IMR-90 (cell line): ENCODE data around the gene SLC45A2. TPM values are rescaled to one million over a fixed set of nuclear protein-coding genes. Genes with fewer than 3 reads are reported as not detected.

Experiments used
- ATAC-seq: fragments of 200-7000 bp; cut with Tn5 transposase; 2 replicates; pipeline ENCODE4 v1.9.1; 2020; ENCODE audit warnings: low read depth, mild to moderate bottlenecking, moderate library complexity
- BruUV-seq: library from RNA; stranded (reverse); fragments of 400-500 nt; replicated peaks from 2 replicates; lab custom pipeline; 2021; lab: Mats Ljungman, UMichigan
- CTCF ChIA-PET: fragments of 300-600 bp; formaldehyde crosslinking; extraction: SDS; loops from one replicate; lab custom pipeline; 2021; ENCODE audit warnings: antibody characterized with exemption; lab: Yijun Ruan, JAX
- POLR2A ChIA-PET: fragments of 300-600 bp; sonication (Branson Sonifier 250); formaldehyde crosslinking; loops from one replicate; lab custom pipeline; 2022; ENCODE audit warnings: antibody characterized with exemption; ENCODE audit not compliant: unreplicated experiment; lab: Charles Lee
- DNase-seq: peaks from one replicate; pipeline ENCODE4 v3.0.0; 2013
- H2AFZ ChIP-seq: replicated peaks from 2 replicates; pipeline ENCODE3; 2013; ENCODE audit warnings: low read length, mild to moderate bottlenecking; ENCODE audit not compliant: poor library complexity
- H2AK5ac ChIP-seq: 2 replicates; pipeline ENCODE4 v1.6.1; 2013; ENCODE audit warnings: low read depth, low read length, inconsistent platforms
- H2AK9ac ChIP-seq: replicated peaks from 2 replicates; pipeline ENCODE3; 2013; ENCODE audit warnings: mild to moderate bottlenecking, low read depth, low read length, moderate library complexity; ENCODE audit not compliant: poor library complexity
- H2BK120ac ChIP-seq: 2 replicates; pipeline ENCODE4 v1.6.1; 2013; ENCODE audit warnings: low read depth, low read length, inconsistent platforms
- H2BK15ac ChIP-seq: 3 replicates; pipeline ENCODE4 v1.6.1; 2013; ENCODE audit warnings: low read depth, low read length, inconsistent platforms
- H2BK20ac ChIP-seq: 2 replicates; pipeline ENCODE4 v1.6.1; 2013; ENCODE audit warnings: low read depth, mild to moderate bottlenecking, inconsistent platforms, low read length, moderate library complexity
- H2BK5ac ChIP-seq: 2 replicates; pipeline ENCODE4 v1.6.1; 2013; ENCODE audit warnings: mild to moderate bottlenecking, low read depth, low read length, inconsistent platforms; ENCODE audit not compliant: poor library complexity, severe bottlenecking
- H3K14ac ChIP-seq: replicated peaks from 2 replicates; pipeline ENCODE4 v1.6.1; 2013; ENCODE audit warnings: low read depth, low read length, inconsistent platforms
- H3K18ac ChIP-seq: 2 replicates; pipeline ENCODE4 v1.6.1; 2013; ENCODE audit warnings: low read depth, low read length, control low read depth
- H3K23ac ChIP-seq: 2 replicates; pipeline ENCODE4 v1.6.1; 2013; ENCODE audit warnings: low read depth, low read length, inconsistent platforms
- H3K27ac ChIP-seq: 2 replicates; pipeline ENCODE4 v1.5.1; 2013; ENCODE audit warnings: mild to moderate bottlenecking, control low read depth, low read length; ENCODE audit not compliant: insufficient read depth
- H3K27me3 ChIP-seq: 2 replicates; pipeline ENCODE4 v1.6.1; 2013; ENCODE audit warnings: low read length; ENCODE audit not compliant: control insufficient read depth, insufficient read depth
- H3K36me3 ChIP-seq: 2 replicates; pipeline ENCODE4 v1.6.1; 2013; ENCODE audit warnings: low read length, mixed read lengths; ENCODE audit not compliant: control insufficient read depth, insufficient read depth
- H3K4ac ChIP-seq: 2 replicates; pipeline ENCODE4 v1.6.1; 2013; ENCODE audit warnings: low read depth, low read length, inconsistent platforms
- H3K4me1 ChIP-seq: 2 replicates; pipeline ENCODE4 v1.6.1; 2013; ENCODE audit warnings: low read length, mixed read lengths; ENCODE audit not compliant: control insufficient read depth, insufficient read depth
- H3K4me2 ChIP-seq: 2 replicates; pipeline ENCODE4 v1.6.1; 2013; ENCODE audit warnings: low read depth, mild to moderate bottlenecking, control low read depth, low read length, moderate library complexity
- H3K4me3 ChIP-seq: 2 replicates; pipeline ENCODE4 v1.5.1; 2013; ENCODE audit warnings: low read depth, mild to moderate bottlenecking, control low read depth, low read length, moderate library complexity; ENCODE audit not compliant: insufficient read depth
- H3K56ac ChIP-seq: 2 replicates; pipeline ENCODE4 v1.6.1; 2013; ENCODE audit warnings: low read length, inconsistent platforms; ENCODE audit not compliant: insufficient read depth; ENCODE audit errors: extremely low read depth
- H3K79me1 ChIP-seq, 2 experiments: 2 replicates each; pipeline ENCODE4 v1.6.1; 2013; ENCODE audit warnings: low read length in 2 of 2, inconsistent platforms in 1 of 2, low read depth in 1 of 2
- H3K9ac ChIP-seq: 2 replicates; pipeline ENCODE4 v1.6.1; 2013; ENCODE audit warnings: low read depth, low read length, control low read depth
- H3K9me1 ChIP-seq: 2 replicates; pipeline ENCODE4 v1.6.1; 2013; ENCODE audit warnings: low read length, inconsistent platforms; ENCODE audit not compliant: insufficient read depth
- H3K9me3 ChIP-seq: 2 replicates; pipeline ENCODE4 v1.6.1; 2013; ENCODE audit warnings: low read length; ENCODE audit not compliant: control insufficient read depth, insufficient read depth
- H4K20me1 ChIP-seq: 2 replicates; pipeline ENCODE4 v1.6.1; 2013; ENCODE audit warnings: low read length, inconsistent platforms; ENCODE audit not compliant: insufficient read depth
- H4K5ac ChIP-seq: 2 replicates; pipeline ENCODE4 v1.6.1; 2013; ENCODE audit warnings: mild to moderate bottlenecking, low read depth, low read length, control low read depth
- H4K8ac ChIP-seq, 2 experiments: 2 replicates each; pipeline ENCODE4 v1.6.1; 2013; ENCODE audit warnings: low read depth in 2 of 2, low read length in 2 of 2, control low read depth in 1 of 2, inconsistent platforms in 1 of 2
- H4K91ac ChIP-seq: 2 replicates; pipeline ENCODE4 v1.6.1; 2013; ENCODE audit warnings: low read depth, low read length, inconsistent platforms; ENCODE audit not compliant: insufficient read depth
- CEBPB ChIP-seq: IDR thresholded peaks from 2 replicates; pipeline ENCODE4 v1.6.1; 2012; ENCODE audit warnings: low read depth, low read length, improper control_type of control experiment
- MAZ ChIP-seq: IDR thresholded peaks from 2 replicates; pipeline ENCODE4 v1.6.1; 2012; ENCODE audit warnings: low read depth, mild to moderate bottlenecking, low read length, improper control_type of control experiment, moderate library complexity, borderline replicate concordance
- POLR2A ChIP-seq: IDR thresholded peaks from 2 replicates; pipeline ENCODE4 v1.6.1; 2012; ENCODE audit warnings: mild to moderate bottlenecking, low read depth, low read length
- RAD21 ChIP-seq: IDR thresholded peaks from 2 replicates; pipeline ENCODE4 v1.6.1; 2012; ENCODE audit warnings: low read length, improper control_type of control experiment
- WGBS, 2 experiments: methylation state at CpG; one replicate each; pipeline versions ENCODE4 v1.1.5 to v1.1.7; 2013; ENCODE audit warnings: missing lambda C conversion rate in 2 of 2; ENCODE audit not compliant: insufficient read length in 1 of 2; ENCODE audit errors: extremely low coverage in 2 of 2; 5-methylcytosine and 5-hydroxymethylcytosine counted together
- dilution Hi-C: fragments of 300-500 bp; cut with HindIII; formaldehyde crosslinking; loops from one replicate; pipeline ENCODE4 v1.14.3; 2018; ENCODE audit warnings: low sequenced_read_pairs; ENCODE audit not compliant: unreplicated experiment
- in situ Hi-C: fragments of 300-500 bp; cut with MboI; formaldehyde crosslinking; loops from 3 replicates; pipeline ENCODE4 v1.14.3; 2019; ENCODE audit warnings: low sequenced_read_pairs, inconsistent platforms, mixed read lengths
- intact Hi-C: fragments of 100-400 bp; cut with micrococcal nuclease; formaldehyde crosslinking; loops from 2 replicates; pipeline ENCODE4 v1.10.0; 2022
- polyA plus RNA-seq, 3 experiments: library from polyadenylated mRNA; depleted of rRNA; stranded (reverse); fragments of >200 nt; gene quantifications; 2 replicates each; pipeline ENCODE4 v1.2.3, GENCODE V29; 2012; ENCODE audit warnings: low replicate concordance in 1 of 3
- total RNA-seq: library from RNA; depleted of rRNA; stranded (reverse); fragments of >200 nt; gene quantifications from 2 replicates; pipeline ENCODE4 v1.2.3, GENCODE V29; 2012

The SLC45A2 gene
- total and polyA plus RNA-seq, 2 of the 4 experiments (the other 2 are of a cell fraction) = 0.07 TPM; not detected in 1

DNA sequence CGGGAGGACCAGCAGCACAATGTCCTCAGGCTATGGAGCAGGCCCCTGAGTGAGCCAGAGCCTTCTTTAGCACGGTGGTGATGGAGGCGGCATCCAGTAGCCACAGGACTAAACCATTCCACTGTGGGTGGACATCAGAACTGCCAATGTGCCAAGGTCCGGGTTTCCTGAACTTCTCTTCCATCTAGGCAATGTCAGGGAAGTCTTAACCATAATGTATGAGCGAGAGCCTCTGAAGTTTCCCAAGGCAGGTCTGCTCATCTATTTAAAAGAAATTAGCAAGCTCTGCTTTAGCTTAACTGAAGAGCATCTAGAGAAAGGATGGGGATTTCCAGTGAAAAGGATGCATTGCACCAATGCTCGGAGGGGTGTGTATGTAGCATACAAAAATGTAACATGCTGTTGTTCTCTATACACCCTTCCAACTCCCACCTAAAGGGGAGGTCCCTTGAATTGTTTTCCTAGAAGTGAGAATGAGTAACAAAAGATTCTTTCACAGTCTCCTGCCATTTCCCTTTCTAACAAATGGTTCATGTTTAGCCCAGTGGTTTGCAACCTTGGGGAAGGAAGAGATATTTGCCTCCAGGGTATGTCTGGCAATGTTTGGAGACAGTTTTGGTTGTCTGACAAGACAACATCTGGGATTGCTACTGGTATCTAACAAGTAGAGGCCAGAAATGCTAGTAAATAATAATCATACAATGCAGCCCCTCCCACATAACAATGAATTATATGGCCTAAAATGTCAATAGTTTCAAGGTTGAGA, 54.4 kb downstream of the SLC45A2 start:
- DNase-seq (no peak), ATAC-seq (no peak)
- Histone ChIP-seq H3K79me1 (no peaks in the 10 kb centered on the region), H3K56ac (no peak overlapping the region), H2AK9ac (no peak overlapping the region), H3K27ac (no peak overlapping the region), H3K36me3 (no peaks in the 10 kb centered on the region), H2BK20ac (no peak overlapping the region), H4K5ac (no peak overlapping the region), H3K4ac (no peak overlapping the region), H4K8ac (no peak overlapping the region), H3K23ac (no peak overlapping the region), H3K9me3 (no peaks in the 10 kb centered on the region), H3K9ac (no peak overlapping the region), H2BK15ac (no peak overlapping the region), H3K4me1 (no peaks in the 10 kb centered on the region), H3K18ac (no peak overlapping the region), H2AFZ (no peak overlapping the region), H3K4me3 (no peak overlapping the region), H3K4me2 (no peak overlapping the region), H3K14ac (no peak overlapping the region), H4K91ac (no peak overlapping the region), H3K9me1 (no peaks in the 10 kb centered on the region), H2AK5ac (no peak overlapping the region), H2BK120ac (no peak overlapping the region), H4K20me1 (no peaks in the 10 kb centered on the region; the same call in 1 of the 2 replicates), H2BK5ac (no peak overlapping the region), H3K27me3 (no peaks in the 10 kb centered on the region)
- WGBS, 2 experiments = 70% methylated on average over 1 of the region's 6 CpGs; no CpG with 5 or more reads in 1 of the 2 experiments
- POLR2A ChIA-PET = no interaction called here
- TF ChIP-seq RAD21 (no peak), CEBPB (no peak), POLR2A (no peak), MAZ (no peak)
- BruUV-seq = no TSS peak
- dilution Hi-C loops (no loop called here), intact Hi-C loops (loop anchor here (5.0 to 10.0 kb wide), 3 partner anchors 123 to 458 kb away; no protein-coding TSS in a partner anchor), in situ Hi-C loops (loop anchor here (5.0 kb wide), 1 partner anchor 463 kb away; no protein-coding TSS in a partner anchor)
- CTCF ChIA-PET = no interaction called here
